Kidney (tissue), 14 donors: ENCODE results near the gene MYO15B. TPM values are rescaled to one million over a fixed set of nuclear protein-coding genes. Genes with fewer than 3 reads are reported as not detected.

Source experiments
- DNase-seq, 5 donors: peaks; one replicate each; pipeline ENCODE4 v3.0.0-alpha.2; 2013 to 2020
- FAIRE-seq: peaks from 2 replicates; lab custom pipeline; 2012; peaks lifted over from hg19 to GRCh38; lab: Jason Lieb, UNC
- H3K27ac ChIP-seq, 2 donors: one replicate each; pipeline ENCODE4 v1.7.0; 2013; ENCODE audit warnings: low read depth in 2 of 2, low read length in 2 of 2, inconsistent platforms in 1 of 2
- H3K27me3 ChIP-seq: one replicate; pipeline ENCODE4 v1.7.1; 2013; ENCODE audit warnings: low read length, inconsistent platforms; ENCODE audit not compliant: control insufficient read depth, insufficient read depth
- H3K36me3 ChIP-seq, 3 donors: one replicate each; pipeline versions ENCODE4 v1.7.0 to v1.7.1; 2013; ENCODE audit warnings: low read length in 3 of 3, control low read depth in 1 of 3, inconsistent platforms in 1 of 3; ENCODE audit not compliant: insufficient read depth in 3 of 3, control insufficient read depth in 2 of 3
- H3K4me1 ChIP-seq, 3 donors: one replicate each; pipeline versions ENCODE4 v1.7.0 to v1.7.1; 2013; ENCODE audit warnings: low read length in 3 of 3, inconsistent platforms in 1 of 3, low read depth in 1 of 3; ENCODE audit not compliant: control insufficient read depth in 2 of 3, insufficient read depth in 2 of 3
- H3K4me3 ChIP-seq, 3 donors: one replicate each; pipeline versions ENCODE4 v1.7.0 to v1.8.1; 2013; ENCODE audit warnings: low read length in 3 of 3, control low read depth in 1 of 3, inconsistent platforms in 1 of 3
- H3K9ac ChIP-seq, 3 donors: one replicate each; pipeline versions ENCODE4 v1.7.0 to v1.7.1; 2013; ENCODE audit warnings: low read length in 3 of 3, control low read depth in 1 of 3, inconsistent platforms in 1 of 3
- H3K9me3 ChIP-seq, 3 donors: one replicate each; pipeline versions ENCODE4 v1.7.0 to v1.7.1; 2013; ENCODE audit warnings: low read length in 3 of 3, control low read depth in 1 of 3, inconsistent platforms in 1 of 3; ENCODE audit not compliant: control insufficient read depth in 2 of 3, insufficient read depth in 1 of 3
- CTCF ChIP-seq: IDR thresholded peaks from 3 replicates; pipeline ENCODE4 v1.5.1; 2012; ENCODE audit warnings: mild to moderate bottlenecking, moderate library complexity, borderline replicate concordance; ENCODE audit not compliant: insufficient read depth; ENCODE audit errors: extremely low read depth
- intact Hi-C: fragments of 100-400 bp; cut with DNase I; formaldehyde crosslinking; loops from one replicate; pipeline ENCODE4 v1.11.1; 2022
- polyA plus RNA-seq: library from polyadenylated mRNA; stranded (reverse); fragments of 350-450 nt; fragmentation: Illumina TruSeq; extraction: RNeasy Lipid Tissue Mini Kit (QIAGEN cat#74804); gene quantifications from one replicate; pipeline ENCODE4 v1.2.3, GENCODE V29; 2014; ENCODE audit warnings: low read depth, low replicate concordance; ENCODE audit not compliant: insufficient read depth
- total RNA-seq: library from RNA; stranded (reverse); fragmentation: NEBNext Ultra II Directional; extraction: Animal tissue kit (Norgen Biotek cat#: 25700); gene quantifications from one replicate; pipeline ENCODE4 v1.2.1, GENCODE V29; 2021
- donor health status: control.
- donor health status: control.
- donor health status: control.
- donor health status: control.
- donor health status: control.
- donor health status: DM: yes; HTN: yes; CAD: no.
- donor health status: Normal renal cell carcinoma (clear cell type).

MYO15B gene
- total and polyA plus RNA-seq, 2 donors from 2014 or later: 139 to 286 TPM

GRCh38 chr17:75564195-75564594 lies 23.4 kb upstream of the MYO15B start:
- peaks cover 0 to 18% (median 6%) of the 10 kb centered on the region in 3 donors for H3K4me1 ChIP-seq
- no peak overlapping the region for H3K4me3 ChIP-seq
- H3K36me3 ChIP-seq: peaks cover 0 to 39% (median 22%) of the 10 kb centered on the region in 3 donors
- DNase-seq (peak in 1 of 5 donors; percentile 23), FAIRE-seq (no peak)
- intact Hi-C loops: no loop called here
- TF ChIP-seq CTCF: no peak
- H3K27ac ChIP-seq: no peak overlapping the region
- no peaks in the 10 kb centered on the region for H3K9me3 ChIP-seq
- H3K27me3 ChIP-seq: no peaks in the 10 kb centered on the region
- H3K9ac ChIP-seq: no peak overlapping the region

- no peak for TF ChIP-seq CTCF
- peaks cover 0 to 10% (median 0%) of the 10 kb centered on the region in 3 donors for H3K4me1 ChIP-seq
- H3K9ac ChIP-seq: no peak overlapping the region
- H3K27ac ChIP-seq: no peak overlapping the region
- no peak for FAIRE-seq
- H3K9me3 ChIP-seq: no peaks in the 10 kb centered on the region
- DNase-seq: peak in 1 of 5 donors; percentile 33
- peaks cover 0 to 39% (median 17%) of the 10 kb centered on the region in 3 donors for H3K36me3 ChIP-seq
- intact Hi-C loops: no loop called here
- H3K27me3 ChIP-seq: no peaks in the 10 kb centered on the region
- no peak overlapping the region for H3K4me3 ChIP-seq
Measured at GRCh38 chr17:75565066-75565465, 22.5 kb upstream of the MYO15B start.

GRCh38 chr17:75565618-75566017 lies 22.0 kb upstream of the MYO15B start:
- Histone ChIP-seq H3K4me1 (peaks cover 0 to 9% (median 0%) of the 10 kb centered on the region in 3 donors), H3K4me3 (no peak overlapping the region), H3K27me3 (no peaks in the 10 kb centered on the region), H3K36me3 (peaks cover 0 to 43% (median 20%) of the 10 kb centered on the region in 3 donors), H3K27ac (no peak overlapping the region), H3K9ac (no peak overlapping the region), H3K9me3 (no peaks in the 10 kb centered on the region)
- DNase-seq: no peak
- FAIRE-seq: no peak
- intact Hi-C loops: no loop called here
- TF ChIP-seq CTCF: no peak

GRCh38 chr17:75566416-75566815 lies 21.2 kb upstream of the MYO15B start:
- Histone ChIP-seq H3K27ac (peak overlapping the region in 1 of 2 donors; percentile 29), H3K27me3 (no peaks in the 10 kb centered on the region), H3K4me3 (no peak overlapping the region), H3K9me3 (no peaks in the 10 kb centered on the region), H3K9ac (no peak overlapping the region), H3K36me3 (peaks cover 0 to 46% (median 21%) of the 10 kb centered on the region in 3 donors), H3K4me1 (peaks cover 0 to 9% (median 0%) of the 10 kb centered on the region in 3 donors)
- DNase-seq (peak in 2 of 5 donors; percentile 13 to 29), FAIRE-seq (no peak)
- intact Hi-C loops: no loop called here
- no peak for TF ChIP-seq CTCF
